GM23338 (cell line): ENCODE measurements around the gene TANC2. TPM values are rescaled to one million over a fixed set of nuclear protein-coding genes. Genes with fewer than 3 reads are reported as not detected.

ENCODE experiments used
- ATAC-seq: fragments of 200-7000 bp; cut with Tn5 transposase; 3 replicates; pipeline ENCODE4 v1.9.1; 2020
- DNase-seq: peaks from one replicate; pipeline ENCODE4 v3.0.0-alpha.2; 2015; ENCODE audit warnings: low spot score
- H2AFZ ChIP-seq: fragments of 200-600 bp; sonication (generic); 2 replicates; pipeline ENCODE4 v1.8.0; 2016; ENCODE audit warnings: antibody characterized with exemption, mild to moderate bottlenecking, moderate library complexity
- H3F3A ChIP-seq: fragments of 200-600 bp; sonication (generic); replicated peaks from 2 replicates; pipeline ENCODE4 v1.8.0; 2017; ENCODE audit warnings: antibody characterized with exemption, mixed run types, low read depth
- H3K27ac ChIP-seq: fragments of 200-600 bp; sonication (generic); 2 replicates; pipeline ENCODE4 v1.6.1; 2016; ENCODE audit warnings: low read depth
- H3K27me3 ChIP-seq: fragments of 200-600 bp; sonication (generic); 2 replicates; pipeline ENCODE4 v1.8.0; 2016; ENCODE audit warnings: mild to moderate bottlenecking, mixed run types, moderate library complexity; ENCODE audit not compliant: insufficient read depth
- H3K36me3 ChIP-seq: fragments of 200-600 bp; sonication (generic); 2 replicates; pipeline ENCODE4 v1.8.0; 2016; ENCODE audit warnings: mild to moderate bottlenecking; ENCODE audit not compliant: insufficient read depth
- H3K4me1 ChIP-seq: fragments of 200-600 bp; sonication (generic); 2 replicates; pipeline ENCODE4 v1.8.0; 2016; ENCODE audit warnings: mild to moderate bottlenecking, moderate library complexity; ENCODE audit not compliant: insufficient read depth
- H3K4me2 ChIP-seq: fragments of 200-600 bp; sonication (generic); 2 replicates; pipeline ENCODE4 v1.7.1; 2017; ENCODE audit warnings: mixed run types
- H3K4me3 ChIP-seq: fragments of 200-600 bp; sonication (generic); 2 replicates; pipeline ENCODE4 v1.6.1; 2016; ENCODE audit warnings: mixed run types
- H3K79me2 ChIP-seq: fragments of 200-600 bp; sonication (generic); replicated peaks from 2 replicates; pipeline ENCODE4 v1.8.0; 2017; ENCODE audit warnings: mild to moderate bottlenecking; ENCODE audit not compliant: insufficient read depth
- H3K9me2 ChIP-seq: fragments of 200-600 bp; sonication (generic); 2 replicates; pipeline ENCODE4 v1.8.0; 2017; ENCODE audit not compliant: insufficient read depth
- H4K20me1 ChIP-seq: fragments of 200-600 bp; sonication (generic); replicated peaks from 2 replicates; pipeline ENCODE4 v1.8.0; 2017; ENCODE audit warnings: mild to moderate bottlenecking; ENCODE audit not compliant: insufficient read depth
- H3K27ac Mint-ChIP-seq: 2 replicates; pipeline ENCODE4 v1.8.0; 2020; ENCODE audit warnings: inconsistent platforms, mild to moderate bottlenecking, moderate library complexity, mixed read lengths
- H3K27me3 Mint-ChIP-seq: 3 replicates; pipeline ENCODE4 v1.8.0; 2022; ENCODE audit warnings: low read depth, mild to moderate bottlenecking, moderate library complexity, mixed read lengths, inconsistent platforms; ENCODE audit not compliant: insufficient read depth, poor library complexity
- H3K36me3 Mint-ChIP-seq: 3 replicates; pipeline ENCODE4 v1.8.0; 2021; ENCODE audit warnings: low read depth, mild to moderate bottlenecking, inconsistent platforms, moderate library complexity, mixed read lengths
- H3K4me1 Mint-ChIP-seq: 3 replicates; pipeline ENCODE4 v1.8.0; 2020; ENCODE audit warnings: mild to moderate bottlenecking, inconsistent platforms, mixed read lengths
- H3K4me3 Mint-ChIP-seq: 3 replicates; pipeline ENCODE4 v1.8.0; 2021; ENCODE audit warnings: moderate library complexity, mild to moderate bottlenecking, inconsistent platforms, mixed read lengths
- H3K9me3 Mint-ChIP-seq: 3 replicates; pipeline ENCODE4 v1.8.0; 2020; ENCODE audit warnings: moderate library complexity, mild to moderate bottlenecking, inconsistent platforms, mixed read lengths
- CREB1 ChIP-seq: fragments of 250-450 bp; sonication (Bioruptor Pico); IDR thresholded peaks from 2 replicates; pipeline ENCODE4 v1.5.0; 2020; ENCODE audit warnings: low read depth, mild to moderate bottlenecking, moderate library complexity
- CTCF ChIP-seq, 2 experiments: fragments of 200-600 bp in 1 of 2; sonication (generic) in 1 of 2; conservative IDR thresholded peaks; 2 replicates each; pipeline versions ENCODE4 v1.5.1 to v1.6.1; 2016 to 2017; ENCODE audit warnings: antibody characterized with exemption in 2 of 2, low read depth in 2 of 2, mild to moderate bottlenecking in 2 of 2, moderate library complexity in 1 of 2
- EZH2 ChIP-seq: fragments of 200-600 bp; sonication (generic); IDR thresholded peaks from one replicate; pipeline ENCODE4 v1.8.0; 2017; ENCODE audit warnings: antibody characterized with exemption, mild to moderate bottlenecking, low read depth; ENCODE audit not compliant: unreplicated experiment
- NANOG ChIP-seq: IDR thresholded peaks from 2 replicates; pipeline ENCODE4 v1.6.1; 2016; ENCODE audit warnings: antibody characterized with exemption, borderline replicate concordance
- POLR2AphosphoS5 ChIP-seq: IDR thresholded peaks from 2 replicates; pipeline ENCODE4 v1.6.1; 2016; ENCODE audit warnings: antibody characterized with exemption, low read depth
- ZNF114 ChIP-seq: fragments of 250-450 bp; sonication (Bioruptor Pico); IDR thresholded peaks from 2 replicates; pipeline ENCODE4 v1.5.0; 2020; ENCODE audit warnings: mild to moderate bottlenecking, moderate library complexity
- ZNF331 ChIP-seq: fragments of 250-450 bp; sonication (Bioruptor Pico); IDR thresholded peaks from 2 replicates; pipeline ENCODE4 v1.5.0; 2020; ENCODE audit warnings: low read depth, mild to moderate bottlenecking, moderate library complexity
- polyA plus RNA-seq: library from polyadenylated mRNA; unstranded; fragments of >200 nt; fragmentation: Nextera tagmentation; extraction: Ambion mirVana; gene quantifications from 2 replicates; pipeline ENCODE4 v1.2.1, GENCODE V29; 2016
- total RNA-seq: library from RNA; depleted of rRNA; stranded (reverse); fragments of >200 nt; shearing (Covaris generic); gene quantifications from 2 replicates; pipeline ENCODE4 v1.2.3, GENCODE V29; 2014
- TF ChIP-seq, protein P1 (sequence below): IDR thresholded peaks from one replicate; pipeline ENCODE4 v1.6.1; 2018; ENCODE audit warnings: antibody characterized with exemption; ENCODE audit not compliant: unreplicated experiment

The TANC2 gene
- total and polyA plus RNA-seq, 2 experiments from 2014 or later = 1.7 to 5.9 TPM

DNA sequence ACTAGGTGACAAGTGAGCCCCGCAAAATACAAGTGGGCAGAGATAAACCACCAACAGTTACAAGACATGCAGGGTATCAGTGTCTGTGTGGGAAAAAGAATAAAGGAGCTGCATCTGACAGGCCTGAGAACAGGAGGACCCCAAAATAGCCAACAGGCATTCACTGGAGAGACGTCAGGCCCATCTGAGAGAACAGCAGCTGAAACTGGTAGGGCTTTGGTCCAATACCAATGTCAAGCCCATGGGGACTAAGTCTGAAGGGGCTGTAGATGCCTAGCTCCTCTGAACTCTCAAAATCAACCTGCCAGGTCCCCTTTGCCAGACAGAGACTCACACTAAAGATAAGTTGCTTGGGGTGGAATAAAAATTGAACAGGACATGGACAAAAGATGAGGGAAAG lies 30.5 kb upstream of the TANC2 start (continued):
- TF ChIP-seq, protein P1, sequence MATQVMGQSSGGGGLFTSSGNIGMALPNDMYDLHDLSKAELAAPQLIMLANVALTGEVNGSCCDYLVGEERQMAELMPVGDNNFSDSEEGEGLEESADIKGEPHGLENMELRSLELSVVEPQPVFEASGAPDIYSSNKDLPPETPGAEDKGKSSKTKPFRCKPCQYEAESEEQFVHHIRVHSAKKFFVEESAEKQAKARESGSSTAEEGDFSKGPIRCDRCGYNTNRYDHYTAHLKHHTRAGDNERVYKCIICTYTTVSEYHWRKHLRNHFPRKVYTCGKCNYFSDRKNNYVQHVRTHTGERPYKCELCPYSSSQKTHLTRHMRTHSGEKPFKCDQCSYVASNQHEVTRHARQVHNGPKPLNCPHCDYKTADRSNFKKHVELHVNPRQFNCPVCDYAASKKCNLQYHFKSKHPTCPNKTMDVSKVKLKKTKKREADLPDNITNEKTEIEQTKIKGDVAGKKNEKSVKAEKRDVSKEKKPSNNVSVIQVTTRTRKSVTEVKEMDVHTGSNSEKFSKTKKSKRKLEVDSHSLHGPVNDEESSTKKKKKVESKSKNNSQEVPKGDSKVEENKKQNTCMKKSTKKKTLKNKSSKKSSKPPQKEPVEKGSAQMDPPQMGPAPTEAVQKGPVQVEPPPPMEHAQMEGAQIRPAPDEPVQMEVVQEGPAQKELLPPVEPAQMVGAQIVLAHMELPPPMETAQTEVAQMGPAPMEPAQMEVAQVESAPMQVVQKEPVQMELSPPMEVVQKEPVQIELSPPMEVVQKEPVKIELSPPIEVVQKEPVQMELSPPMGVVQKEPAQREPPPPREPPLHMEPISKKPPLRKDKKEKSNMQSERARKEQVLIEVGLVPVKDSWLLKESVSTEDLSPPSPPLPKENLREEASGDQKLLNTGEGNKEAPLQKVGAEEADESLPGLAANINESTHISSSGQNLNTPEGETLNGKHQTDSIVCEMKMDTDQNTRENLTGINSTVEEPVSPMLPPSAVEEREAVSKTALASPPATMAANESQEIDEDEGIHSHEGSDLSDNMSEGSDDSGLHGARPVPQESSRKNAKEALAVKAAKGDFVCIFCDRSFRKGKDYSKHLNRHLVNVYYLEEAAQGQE = no peak
- TF ChIP-seq CTCF (conservative IDR thresholded peaks at IDR 0.05; ENCODE audit: low read depth in 2 of 2) (no peak), ZNF331 (CRISPR knock-in tag) (no peak)

- Mint-ChIP-seq H3K27ac (no peak overlapping the region), H3K4me3 (no peak overlapping the region), H3K27me3 (no peaks in the 10 kb centered on the region), H3K36me3 (peaks cover 10% of the 10 kb centered on the region; the same call in 2 of the 3 replicates), H3K4me1 (peaks cover 5% of the 10 kb centered on the region; the same call in 1 of the 3 replicates), H3K9me3 (peaks cover 13% of the 10 kb centered on the region; the same call in 2 of the 3 replicates)
- no peak overlapping the region for H2AFZ ChIP-seq
- no peaks in the 10 kb centered on the region for H3F3A ChIP-seq
- ATAC-seq (no peak), DNase-seq (no peak)
- H3K4me1 ChIP-seq = no peaks in the 10 kb centered on the region
- H3K4me3 ChIP-seq = no peak overlapping the region
- no peaks in the 10 kb centered on the region for H3K79me2 ChIP-seq
- no peaks in the 10 kb centered on the region for H3K36me3 ChIP-seq
- no peaks in the 10 kb centered on the region for H3K9me2 ChIP-seq
- no peak overlapping the region for H3K4me2 ChIP-seq
- no peaks in the 10 kb centered on the region for H4K20me1 ChIP-seq
- H3K27ac ChIP-seq = no peak overlapping the region
- TF ChIP-seq ZNF114 (CRISPR knock-in tag) (no peak), NANOG (no peak), CTCF (conservative IDR thresholded peaks at IDR 0.05; ENCODE audit: low read depth in 2 of 2) (no peak), POLR2AphosphoS5 (no peak), EZH2 (no peak), CREB1 (CRISPR knock-in tag) (no peak), ZNF331 (CRISPR knock-in tag) (no peak)
- TF ChIP-seq, protein P1 = no peak
- H3K27me3 ChIP-seq = no peaks in the 10 kb centered on the region
Observed at GRCh38 chr17:62937606-62938005, 28.4 kb upstream of the TANC2 start.
